HepG2 (cell line): ENCODE results near the gene SPPL3. TPM values are rescaled to one million over a fixed set of nuclear protein-coding genes. Genes with fewer than 3 reads are reported as not detected.

Source experiments
- ATAC-seq: fragments of 200-7000 bp; cut with Tn5 transposase; 3 replicates; pipeline ENCODE4 v1.9.1; 2020; ENCODE audit warnings: mild to moderate bottlenecking, moderate library complexity
- BruUV-seq: library from RNA; stranded (reverse); fragments of 400-500 nt; replicated peaks from 2 replicates; lab custom pipeline; 2021; lab: Mats Ljungman, UMichigan
- CTCF ChIA-PET: fragments of 300-600 bp; formaldehyde crosslinking; extraction: SDS; loops from one replicate; lab custom pipeline; 2021; ENCODE audit warnings: low total read pairs, inconsistent platforms, low intra/inter-chr PET ratio; lab: Yijun Ruan, JAX
- POLR2A ChIA-PET: fragments of 350-600 bp; sonication (Branson Sonifier 250); formaldehyde crosslinking; loops from one replicate; lab custom pipeline; 2020; ENCODE audit warnings: antibody characterized with exemption, inconsistent platforms; lab: Yijun Ruan, JAX
- DNase-seq: peaks from one replicate; pipeline ENCODE4 v3.0.0-alpha.2; 2015; ENCODE audit warnings: low spot score
- FAIRE-seq: peaks from 3 replicates; lab custom pipeline; 2011; peaks lifted over from hg19 to GRCh38; lab: Jason Lieb, UNC
- H2AFZ ChIP-seq: one replicate; pipeline ENCODE4 v1.6.1; 2011; ENCODE audit warnings: low read length, inconsistent platforms
- H3K27ac ChIP-seq: fragments of 300-600 bp; 3 replicates; pipeline ENCODE4 v1.8.0; 2011; ENCODE audit warnings: mixed run types, mild to moderate bottlenecking, mixed read lengths, low read length, inconsistent platforms; ENCODE audit not compliant: insufficient read depth; ENCODE audit errors: extremely low read length
- H3K27me3 ChIP-seq, 2 experiments: fragments of 200-600 bp in 1 of 2; 2 replicates in 1 of 2; 3 replicates in 1 of 2; pipeline versions ENCODE4 v1.6.0 to v1.8.0; 2011; ENCODE audit warnings: low read length in 2 of 2, mild to moderate bottlenecking in 2 of 2, moderate library complexity in 2 of 2, inconsistent platforms in 1 of 2; ENCODE audit not compliant: insufficient read depth in 2 of 2, control insufficient read depth in 1 of 2
- H3K36me3 ChIP-seq, 2 experiments: fragments of 200-600 bp in 1 of 2; replicated peaks in 1 of 2; 2 replicates in 1 of 2; 3 replicates in 1 of 2; pipeline versions ENCODE4 v1.5.1 to v1.8.0; 2011; ENCODE audit warnings: low read length in 2 of 2, inconsistent platforms in 1 of 2; ENCODE audit not compliant: insufficient read depth in 2 of 2, control insufficient read depth in 1 of 2
- H3K4me1 ChIP-seq: 2 replicates; pipeline ENCODE4 v1.5.1; 2012; ENCODE audit warnings: low read length, inconsistent platforms; ENCODE audit not compliant: insufficient read depth
- H3K4me2 ChIP-seq: 2 replicates; pipeline ENCODE4 v1.6.0; 2011; ENCODE audit warnings: low read depth, low read length, inconsistent platforms
- H3K4me3 ChIP-seq, 3 experiments: fragments of 200-600 bp in 1 of 3; sonication (generic), shearing (Covaris generic) in 1 of 3; replicated peaks in 1 of 3; 2 replicates each; pipeline ENCODE4 v1.5.1; 2011 to 2016; ENCODE audit warnings: low read length in 3 of 3, inconsistent platforms in 2 of 3, low read depth in 2 of 3, mild to moderate bottlenecking in 2 of 3, control low read depth in 1 of 3, mixed read lengths in 1 of 3; ENCODE audit not compliant: insufficient read depth in 1 of 3
- H3K79me2 ChIP-seq: one replicate; pipeline ENCODE4 v1.6.1; 2011; ENCODE audit warnings: low read length, inconsistent platforms; ENCODE audit not compliant: insufficient read depth
- H3K9ac ChIP-seq: 2 replicates; pipeline ENCODE4 v1.6.0; 2011; ENCODE audit warnings: mild to moderate bottlenecking, low read depth, low read length, inconsistent platforms; ENCODE audit not compliant: insufficient read depth
- H3K9me3 ChIP-seq: 2 replicates; pipeline ENCODE4 v1.5.1; 2012; ENCODE audit warnings: mild to moderate bottlenecking, low read length
- H4K20me1 ChIP-seq: 2 replicates; pipeline ENCODE4 v1.6.0; 2011; ENCODE audit warnings: inconsistent platforms, mild to moderate bottlenecking, low read length, moderate library complexity; ENCODE audit not compliant: insufficient read depth
- KDM6A ChIP-seq: IDR thresholded peaks from 2 replicates; pipeline ENCODE4 v1.6.1; 2016; ENCODE audit warnings: low read depth
- MAFG ChIP-seq: sonication (generic); formaldehyde crosslinking; IDR thresholded peaks from 2 replicates; pipeline ENCODE4 v1.5.1; 2020; ENCODE audit warnings: mild to moderate bottlenecking, missing genetic modification reagents
- SMC3 ChIP-seq: IDR thresholded peaks from 2 replicates; pipeline ENCODE4 v1.6.1; 2011; ENCODE audit warnings: low read length, improper control_type of control experiment
- STAG1 ChIP-seq: sonication (generic); formaldehyde crosslinking; IDR thresholded peaks from 2 replicates; pipeline ENCODE4 v1.4.0; 2020; ENCODE audit warnings: missing genetic modification reagents
- TCF12 ChIP-seq, 2 experiments: fragments of 450-650 bp in 1 of 2; sonication (generic) in 1 of 2; formaldehyde crosslinking in 1 of 2; IDR thresholded peaks; 2 replicates each; pipeline versions ENCODE4 v1.6.1 to v1.8.0; 2017 to 2022; ENCODE audit warnings: antibody characterized with exemption in 1 of 2, mild to moderate bottlenecking in 1 of 2, missing genetic modification reagents in 1 of 2, moderate library complexity in 1 of 2
- TEAD2 ChIP-seq: sonication (generic); formaldehyde crosslinking; IDR thresholded peaks from 2 replicates; pipeline ENCODE4 v1.9.0; 2021; ENCODE audit warnings: missing genetic modification reagents
- ZBTB20 ChIP-seq: sonication (generic); formaldehyde crosslinking; IDR thresholded peaks from 2 replicates; pipeline ENCODE4 v1.8.1; 2023; ENCODE audit warnings: missing genetic modification reagents, low read depth, mild to moderate bottlenecking, borderline replicate concordance
- ZMYM3 ChIP-seq: sonication (generic); formaldehyde crosslinking; IDR thresholded peaks from 2 replicates; pipeline ENCODE4 v1.5.1; 2020; ENCODE audit warnings: mild to moderate bottlenecking, missing genetic modification reagents
- ZNF143 ChIP-seq: sonication (generic); formaldehyde crosslinking; IDR thresholded peaks from 2 replicates; pipeline ENCODE4 v1.4.0; 2020; ENCODE audit warnings: missing genetic modification reagents
- ZNF292 ChIP-seq: sonication (generic); formaldehyde crosslinking; IDR thresholded peaks from 2 replicates; pipeline ENCODE4 v1.8.1; 2022; ENCODE audit warnings: mild to moderate bottlenecking, low read depth, missing genetic modification reagents, borderline replicate concordance
- ZNF552 ChIP-seq: sonication (generic); formaldehyde crosslinking; IDR thresholded peaks from 2 replicates; pipeline ENCODE4 v1.9.0; 2022; ENCODE audit warnings: missing genetic modification reagents, mild to moderate bottlenecking, borderline replicate concordance
- ZNF570 ChIP-seq: sonication (generic); formaldehyde crosslinking; IDR thresholded peaks from 2 replicates; pipeline ENCODE4 v1.4.0; 2020; ENCODE audit warnings: mild to moderate bottlenecking, missing genetic modification reagents, borderline replicate concordance
- ZNF616 ChIP-seq: sonication (generic); formaldehyde crosslinking; IDR thresholded peaks from 2 replicates; pipeline ENCODE4 v1.5.0; 2020; ENCODE audit warnings: low read depth, mild to moderate bottlenecking, missing genetic modification reagents
- ZNF788 ChIP-seq: sonication (generic); formaldehyde crosslinking; IDR thresholded peaks from 2 replicates; pipeline ENCODE4 v1.5.0; 2020; ENCODE audit warnings: mild to moderate bottlenecking, missing genetic modification reagents, borderline replicate concordance
- WGBS: methylation state at CpG from one replicate; pipeline ENCODE4 v1.1.6; 2017; ENCODE audit warnings: low lambda C conversion rate; 5-methylcytosine and 5-hydroxymethylcytosine counted together
- in situ Hi-C: cut with HindIII; loops from 2 replicates; pipeline ENCODE4 v1.10.0; 2017; ENCODE audit warnings: low pct_unique_long_range_greater_than_20kb; ENCODE audit not compliant: extremely low pct_ligation_motif_present
- intact Hi-C: fragments of 100-400 bp; cut with micrococcal nuclease; formaldehyde crosslinking; loops from one replicate; pipeline ENCODE4 v1.10.0; 2022; ENCODE audit not compliant: unreplicated experiment
- polyA plus RNA-seq, 8 experiments: library from polyadenylated mRNA; depleted of rRNA in 3 of 8; stranded (reverse) in 7 of 8; unstranded in 1 of 8; fragments of >200 nt; fragmentation: Illumina TruSeq in 4 of 8; extraction: Trizol in 4 of 8; gene quantifications; 2 replicates each; pipeline versions ENCODE4 v1.2.1 to v1.2.3, GENCODE V29; 2011 to 2016; ENCODE audit warnings: low read depth in 4 of 8, missing spikeins in 1 of 8, mixed read lengths in 1 of 8; ENCODE audit not compliant: insufficient read depth in 1 of 8
- total RNA-seq, 5 experiments: library from RNA; depleted of rRNA; stranded (reverse); fragments of >200 nt; fragmentation: Illumina TruSeq; extraction: Trizol; gene quantifications; 2 replicates each; pipeline ENCODE4 v1.2.3, GENCODE V29; 2016; ENCODE audit warnings: low read depth in 1 of 5
- TF ChIP-seq, protein P1 (sequence below): sonication (generic); formaldehyde crosslinking; IDR thresholded peaks from 2 replicates; pipeline ENCODE4; 2020; ENCODE audit warnings: missing genetic modification reagents, mild to moderate bottlenecking, borderline replicate concordance
- TF ChIP-seq, protein P2 (sequence below): sonication (generic); formaldehyde crosslinking; IDR thresholded peaks from 2 replicates; pipeline ENCODE4 v1.5.0; 2020; ENCODE audit warnings: missing genetic modification reagents
- TF ChIP-seq, protein P3 (sequence below): sonication (generic); formaldehyde crosslinking; IDR thresholded peaks from 2 replicates; pipeline ENCODE4 v1.8.0; 2022; ENCODE audit warnings: mild to moderate bottlenecking, missing genetic modification reagents, borderline replicate concordance
- TF ChIP-seq, protein P4 (sequence below): sonication (generic); formaldehyde crosslinking; IDR thresholded peaks from 2 replicates; pipeline ENCODE4 v1.4.0; 2020; ENCODE audit warnings: missing genetic modification reagents
- TF ChIP-seq, protein P5 (sequence below): sonication (generic); formaldehyde crosslinking; conservative IDR thresholded peaks from 2 replicates; pipeline ENCODE4 v1.4.0; 2020; ENCODE audit warnings: missing genetic modification reagents

SPPL3 gene
- total and polyA plus RNA-seq, 2 of the 13 experiments (the other 11 are each of a cell fraction or from before 2014, with no cell fraction given) = 8.9 to 9.1 TPM

DNA sequence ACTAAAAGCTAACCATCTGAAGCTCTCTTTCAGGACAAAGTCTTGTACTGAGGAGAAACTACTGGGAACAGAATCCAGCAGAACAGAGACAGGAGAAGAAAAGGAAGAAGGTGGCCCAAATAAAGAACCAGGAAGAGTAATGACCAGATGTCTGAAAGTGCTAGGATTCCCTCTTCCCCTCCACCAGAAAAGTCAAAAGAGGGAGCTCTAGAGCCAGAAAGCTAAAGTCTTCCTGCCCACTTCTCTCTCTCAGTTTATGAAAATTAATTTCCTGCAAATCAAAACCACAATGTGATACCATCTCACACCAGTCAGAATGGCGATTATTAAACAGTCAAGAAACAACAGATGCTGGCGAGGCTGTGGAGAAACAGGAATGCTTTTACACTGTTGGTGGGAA is 47.2 kb downstream of the SPPL3 start:
- H3K4me3 ChIP-seq = no peak overlapping the region
- DNase-seq (no peak), FAIRE-seq (peak; percentile 12), ATAC-seq (no peak)
- peaks cover 0 to 3% of the 10 kb centered on the region in 2 experiments; a peak in 1 of 5 replicates for H3K36me3 ChIP-seq
- no peaks in the 10 kb centered on the region for H3K27me3 ChIP-seq
- ChIA-PET POLR2A (interaction anchor here (1.1 kb wide), 1 partner anchor 121 kb away, joined by 3 read pairs; the partner anchor contains the start of gene HNF1A), CTCF (no interaction called here)
- H3K27ac ChIP-seq = no peak overlapping the region
- peaks cover 3% of the 10 kb centered on the region; the same call in 1 of the 2 replicates for H4K20me1 ChIP-seq
- intact Hi-C loops = no loop called here
- H3K9ac ChIP-seq = no peak overlapping the region
- no TSS peak for BruUV-seq
- no peak overlapping the region for H2AFZ ChIP-seq
- H3K79me2 ChIP-seq = peaks cover 17% of the 10 kb centered on the region
- H3K9me3 ChIP-seq = peaks cover 15% of the 10 kb centered on the region
- H3K4me2 ChIP-seq = no peak overlapping the region
- in situ Hi-C loops = no loop called here
- peaks cover 8% of the 10 kb centered on the region for H3K4me1 ChIP-seq
- WGBS = 54% methylated on average over 2 of the region's 2 CpGs
- TF ChIP-seq TCF12 (IDR thresholded peaks at IDR 0.05) (no peak), TCF12 (CRISPR knock-in tag; IDR thresholded peaks at IDR 0.05) (no peak), ZNF143 (CRISPR knock-in tag) (no peak), ZBTB20 (CRISPR knock-in tag) (no peak), STAG1 (CRISPR knock-in tag) (peak; percentile 36), ZNF292 (no peak), ZNF616 (no peak), ZNF788 (CRISPR knock-in tag) (no peak), SMC3 (0 out of 2 replicates have a peak, but pooled peaks have one; percentile 12), MAFG (CRISPR knock-in tag) (no peak), ZNF552 (CRISPR knock-in tag) (no peak), ZNF570 (CRISPR knock-in tag) (no peak), ZMYM3 (CRISPR knock-in tag) (no peak), KDM6A (CRISPR knock-in tag) (no peak), TEAD2 (no peak)
- TF ChIP-seq, protein P1, sequence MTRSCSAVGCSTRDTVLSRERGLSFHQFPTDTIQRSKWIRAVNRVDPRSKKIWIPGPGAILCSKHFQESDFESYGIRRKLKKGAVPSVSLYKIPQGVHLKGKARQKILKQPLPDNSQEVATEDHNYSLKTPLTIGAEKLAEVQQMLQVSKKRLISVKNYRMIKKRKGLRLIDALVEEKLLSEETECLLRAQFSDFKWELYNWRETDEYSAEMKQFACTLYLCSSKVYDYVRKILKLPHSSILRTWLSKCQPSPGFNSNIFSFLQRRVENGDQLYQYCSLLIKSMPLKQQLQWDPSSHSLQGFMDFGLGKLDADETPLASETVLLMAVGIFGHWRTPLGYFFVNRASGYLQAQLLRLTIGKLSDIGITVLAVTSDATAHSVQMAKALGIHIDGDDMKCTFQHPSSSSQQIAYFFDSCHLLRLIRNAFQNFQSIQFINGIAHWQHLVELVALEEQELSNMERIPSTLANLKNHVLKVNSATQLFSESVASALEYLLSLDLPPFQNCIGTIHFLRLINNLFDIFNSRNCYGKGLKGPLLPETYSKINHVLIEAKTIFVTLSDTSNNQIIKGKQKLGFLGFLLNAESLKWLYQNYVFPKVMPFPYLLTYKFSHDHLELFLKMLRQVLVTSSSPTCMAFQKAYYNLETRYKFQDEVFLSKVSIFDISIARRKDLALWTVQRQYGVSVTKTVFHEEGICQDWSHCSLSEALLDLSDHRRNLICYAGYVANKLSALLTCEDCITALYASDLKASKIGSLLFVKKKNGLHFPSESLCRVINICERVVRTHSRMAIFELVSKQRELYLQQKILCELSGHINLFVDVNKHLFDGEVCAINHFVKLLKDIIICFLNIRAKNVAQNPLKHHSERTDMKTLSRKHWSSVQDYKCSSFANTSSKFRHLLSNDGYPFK (CRISPR knock-in tag) = no peak
- TF ChIP-seq, protein P2, sequence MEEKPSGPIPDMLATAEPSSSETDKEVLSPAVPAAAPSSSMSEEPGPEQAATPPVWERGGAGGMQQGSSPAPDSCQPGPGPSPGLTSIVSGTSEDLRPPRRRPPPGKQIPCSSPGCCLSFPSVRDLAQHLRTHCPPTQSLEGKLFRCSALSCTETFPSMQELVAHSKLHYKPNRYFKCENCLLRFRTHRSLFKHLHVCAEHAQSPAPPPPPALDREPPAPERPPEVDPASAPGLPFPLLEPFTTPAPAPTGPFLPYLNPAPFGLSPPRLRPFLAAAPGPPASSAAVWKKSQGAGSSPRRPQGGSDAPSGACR (CRISPR knock-in tag) = no peak
- TF ChIP-seq, protein P3, sequence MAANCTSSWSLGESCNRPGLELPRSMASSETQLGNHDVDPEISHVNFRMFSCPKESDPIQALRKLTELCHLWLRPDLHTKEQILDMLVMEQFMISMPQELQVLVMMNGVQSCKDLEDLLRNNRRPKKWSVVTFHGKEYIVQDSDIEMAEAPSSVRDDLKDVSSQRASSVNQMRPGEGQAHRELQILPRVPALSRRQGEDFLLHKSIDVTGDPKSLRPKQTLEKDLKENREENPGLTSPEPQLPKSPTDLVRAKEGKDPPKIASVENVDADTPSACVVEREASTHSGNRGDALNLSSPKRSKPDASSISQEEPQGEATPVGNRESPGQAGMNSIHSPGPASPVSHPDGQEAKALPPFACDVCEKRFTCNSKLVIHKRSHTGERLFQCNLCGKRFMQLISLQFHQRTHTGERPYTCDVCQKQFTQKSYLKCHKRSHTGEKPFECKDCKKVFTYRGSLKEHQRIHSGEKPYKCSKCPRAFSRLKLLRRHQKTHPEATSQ = no peak
- TF ChIP-seq, protein P4, sequence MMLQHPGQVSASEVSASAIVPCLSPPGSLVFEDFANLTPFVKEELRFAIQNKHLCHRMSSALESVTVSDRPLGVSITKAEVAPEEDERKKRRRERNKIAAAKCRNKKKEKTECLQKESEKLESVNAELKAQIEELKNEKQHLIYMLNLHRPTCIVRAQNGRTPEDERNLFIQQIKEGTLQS = no peak
- TF ChIP-seq, protein P5, sequence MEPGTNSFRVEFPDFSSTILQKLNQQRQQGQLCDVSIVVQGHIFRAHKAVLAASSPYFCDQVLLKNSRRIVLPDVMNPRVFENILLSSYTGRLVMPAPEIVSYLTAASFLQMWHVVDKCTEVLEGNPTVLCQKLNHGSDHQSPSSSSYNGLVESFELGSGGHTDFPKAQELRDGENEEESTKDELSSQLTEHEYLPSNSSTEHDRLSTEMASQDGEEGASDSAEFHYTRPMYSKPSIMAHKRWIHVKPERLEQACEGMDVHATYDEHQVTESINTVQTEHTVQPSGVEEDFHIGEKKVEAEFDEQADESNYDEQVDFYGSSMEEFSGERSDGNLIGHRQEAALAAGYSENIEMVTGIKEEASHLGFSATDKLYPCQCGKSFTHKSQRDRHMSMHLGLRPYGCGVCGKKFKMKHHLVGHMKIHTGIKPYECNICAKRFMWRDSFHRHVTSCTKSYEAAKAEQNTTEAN = no peak
